NCI-H146 treated with DMSO at 0.1 percent for 48 hours (cell line): Measurements from ENCODE around the gene CHRNB2.

Experiments
- DNase-seq: peaks from one replicate; lab custom pipeline; 2025; ENCODE audit not compliant: unreplicated experiment; lab: John Stamatoyannopoulos, UW

The CHRNB2 gene

DNA sequence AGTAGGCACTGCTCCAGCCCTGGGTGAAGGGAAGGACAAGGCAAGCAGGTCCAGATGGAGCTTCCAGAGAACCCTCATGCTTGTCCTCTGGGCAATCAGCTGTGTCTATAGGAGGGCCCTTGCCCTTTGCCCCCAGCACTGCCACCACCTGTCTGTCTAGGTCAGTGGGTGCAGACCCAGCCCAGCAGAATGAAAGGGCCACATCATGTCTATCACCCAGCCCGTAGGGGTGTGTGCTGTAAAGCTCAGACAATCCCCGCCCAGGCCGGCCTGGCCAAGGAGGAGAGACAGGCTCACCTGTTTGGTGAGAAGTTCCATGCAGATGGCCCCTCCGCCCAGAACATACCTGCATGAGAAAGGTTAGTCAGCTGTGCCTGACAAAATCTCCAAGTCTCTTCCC, 16.1 kb upstream of the CHRNB2 start:
- DNase-seq, result no peak

DNA sequence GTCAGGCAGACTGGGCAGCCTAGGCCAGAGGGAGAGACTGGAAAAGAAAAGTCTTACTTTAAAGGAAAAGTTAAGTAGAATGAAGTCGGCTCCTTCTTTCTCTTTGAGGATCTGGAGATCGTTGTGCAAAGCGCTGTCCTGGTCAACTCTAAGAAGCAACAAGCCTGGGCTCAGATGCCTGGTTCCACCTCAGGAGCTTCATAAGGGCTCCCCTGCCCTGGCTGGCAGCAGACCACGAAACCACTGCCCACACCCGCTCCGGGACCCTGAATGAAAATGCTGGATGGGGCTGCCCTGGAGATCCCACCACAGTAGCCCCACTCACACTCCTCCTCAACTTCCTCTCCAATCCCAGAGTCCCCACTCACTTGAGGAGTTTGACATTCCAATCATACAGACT, 15.5 kb upstream of the CHRNB2 start:
- DNase-seq, result no peak

- no peak for DNase-seq
These were observed 14.2 kb upstream of the CHRNB2 start for GRCh38 chr1:154553056-154554030.

GRCh38 chr1:154556422-154556821, 11.2 kb upstream of the CHRNB2 start:
- DNase-seq, result no peak

- no peak for DNase-seq
These were observed 10.2 kb upstream of the CHRNB2 start for GRCh38 chr1:154557248-154557938.

DNA sequence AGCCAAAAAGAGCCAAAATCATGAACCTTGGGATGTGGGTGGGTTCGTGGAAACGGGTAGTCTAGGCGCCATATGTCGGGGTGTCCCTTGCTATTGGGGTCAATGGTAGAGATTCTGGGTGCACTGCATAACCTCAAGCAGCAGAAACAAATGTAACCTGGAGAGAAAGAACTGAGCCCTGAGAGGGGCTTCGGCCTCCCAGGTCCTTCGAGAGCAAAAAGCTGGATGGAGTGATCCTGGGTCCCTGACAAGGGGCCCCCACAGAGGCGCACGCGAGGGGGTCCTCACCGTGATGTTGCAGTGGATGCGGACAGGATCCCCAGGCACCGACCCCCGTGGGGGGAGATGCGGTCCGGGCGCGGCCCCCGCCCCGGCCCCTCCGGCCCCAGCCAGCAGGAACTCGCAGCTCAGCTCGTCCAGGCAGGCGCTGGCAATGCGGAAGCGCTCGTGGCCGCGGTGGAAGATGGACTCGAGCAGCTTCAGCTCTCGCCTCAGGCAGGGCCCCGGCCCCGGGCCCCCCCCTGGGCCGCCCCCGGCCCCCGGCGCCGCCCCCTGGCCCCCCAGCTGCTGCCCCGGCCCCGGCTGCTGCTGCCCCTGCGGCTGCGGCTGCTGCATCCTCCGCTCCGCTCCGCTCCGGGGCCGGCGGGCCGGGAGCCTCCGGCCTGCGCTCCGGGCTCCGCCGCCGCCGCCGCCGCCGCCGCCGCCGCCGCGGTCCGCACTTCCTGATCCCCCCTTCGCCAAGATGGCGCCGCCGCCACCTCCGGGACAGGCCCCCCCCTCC, 9.4 kb upstream of the CHRNB2 start, which contains the start of gene UBE2Q1:
UBE2Q1 (minus strand) TSS at position 724 of the 781 bp plus-strand sequence; CDS start at position 615, 109 bp downstream.
- DNase-seq, result no peak

GRCh38 chr1:154558720-154559465, 8.7 kb upstream of the CHRNB2 start:
- DNase-seq, result peak; percentile 96

GRCh38 chr1:154559466-154560044, 8.0 kb upstream of the CHRNB2 start:
- peak; percentile 90 for DNase-seq

DNA sequence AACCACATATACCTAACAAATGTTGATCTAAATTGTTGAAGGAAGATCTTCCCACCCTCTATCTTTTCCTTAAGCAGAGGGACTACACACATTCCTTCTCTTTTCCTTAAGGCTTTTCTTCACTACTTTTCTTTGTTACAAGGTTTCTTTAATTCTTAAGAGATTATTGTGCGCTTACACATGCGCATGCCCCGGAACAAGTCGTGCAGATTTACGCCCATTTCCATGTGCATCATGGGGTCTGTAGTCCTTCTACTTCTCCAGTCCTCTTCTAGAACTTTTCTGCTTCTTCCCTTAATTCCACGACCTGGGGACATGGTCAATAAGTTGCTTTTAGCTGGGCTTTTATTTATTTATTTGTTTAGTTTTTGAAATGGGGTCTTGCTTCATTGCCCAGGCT, 1.7 kb upstream of the CHRNB2 start:
- no peak for DNase-seq

- no peak for DNase-seq
These were observed 708 bp downstream of the CHRNB2 start for GRCh38 chr1:154568157-154568815.

- DNase-seq, result no peak
These were observed 3.8 kb downstream of the CHRNB2 start for GRCh38 chr1:154571244-154571963.

- no peak for DNase-seq
These were observed 4.3 kb downstream of the CHRNB2 start for GRCh38 chr1:154571964-154572288.

GRCh38 chr1:154572468-154573167, 5.0 kb downstream of the CHRNB2 start:
- DNase-seq, result no peak

DNA sequence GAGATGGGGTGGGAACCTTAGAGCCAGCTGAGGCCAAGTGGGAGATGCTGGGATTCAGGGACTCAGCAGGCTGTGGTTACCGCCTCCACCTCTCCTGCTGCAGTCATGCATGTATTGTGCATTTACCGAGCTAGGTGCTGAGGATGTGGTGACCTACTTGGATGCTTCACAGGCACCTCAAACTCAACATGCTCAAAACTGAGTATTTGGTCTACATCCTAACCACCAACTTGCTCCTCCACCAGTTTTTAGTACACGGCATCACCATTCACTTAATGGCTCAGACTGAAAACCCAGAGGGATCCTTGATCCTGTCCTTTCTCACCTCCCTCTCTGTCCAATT, 5.6 kb downstream of the CHRNB2 start:
- DNase-seq, result no peak

DNA sequence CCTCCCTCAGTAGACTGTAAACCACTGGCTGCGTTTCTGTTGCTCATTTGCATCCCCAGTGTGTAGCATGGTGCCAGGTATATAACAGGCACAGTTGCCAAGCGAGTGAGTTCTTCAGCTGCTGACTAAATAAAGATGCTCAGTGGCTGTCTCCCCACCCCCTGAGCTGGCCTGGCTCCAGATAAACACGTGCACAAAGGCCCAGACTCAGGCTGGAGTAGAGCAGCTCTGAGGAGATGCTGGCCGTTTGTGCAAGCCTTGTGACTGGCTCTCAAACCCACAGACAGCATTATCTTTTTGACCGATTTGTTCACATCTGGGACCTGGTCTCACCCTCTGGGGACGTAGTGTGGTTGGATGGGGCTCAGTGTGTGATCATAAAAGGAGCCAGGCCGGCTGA, 7.1 kb downstream of the CHRNB2 start:
- DNase-seq, result no peak

DNA sequence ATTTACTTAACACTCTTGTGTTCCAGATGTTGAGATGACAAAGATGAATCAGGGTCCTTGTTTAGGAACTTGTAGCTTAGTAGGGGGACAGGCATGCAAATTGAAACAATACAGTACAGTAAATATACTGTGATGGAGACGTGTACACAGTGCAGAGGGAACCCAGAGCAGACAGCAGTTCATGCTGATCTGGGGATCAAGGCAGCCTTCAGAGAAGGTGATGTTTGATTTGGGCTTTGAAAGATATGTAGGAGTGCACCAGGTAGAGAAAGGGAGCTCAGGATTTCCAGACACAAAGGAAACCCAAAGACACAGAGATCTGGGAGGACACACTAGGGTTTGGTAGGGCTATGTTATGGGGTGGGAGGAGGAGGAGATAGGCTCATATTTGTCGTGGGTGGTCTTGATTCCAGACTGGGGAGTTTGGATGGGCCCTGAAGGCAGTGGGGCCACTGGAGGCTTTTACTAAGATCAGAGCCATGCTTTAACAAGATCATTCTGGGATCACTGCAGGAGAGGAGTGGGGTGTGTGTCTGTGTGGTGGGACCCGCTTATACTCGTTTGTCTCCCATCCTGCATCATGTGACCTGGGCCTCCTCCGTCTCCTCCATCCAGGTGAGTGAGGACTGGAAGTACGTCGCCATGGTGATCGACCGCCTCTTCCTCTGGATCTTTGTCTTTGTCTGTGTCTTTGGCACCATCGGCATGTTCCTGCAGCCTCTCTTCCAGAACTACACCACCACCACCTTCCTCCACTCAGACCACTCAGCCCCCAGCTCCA, 7.8 kb downstream of the CHRNB2 start:
- no peak for DNase-seq

DNA sequence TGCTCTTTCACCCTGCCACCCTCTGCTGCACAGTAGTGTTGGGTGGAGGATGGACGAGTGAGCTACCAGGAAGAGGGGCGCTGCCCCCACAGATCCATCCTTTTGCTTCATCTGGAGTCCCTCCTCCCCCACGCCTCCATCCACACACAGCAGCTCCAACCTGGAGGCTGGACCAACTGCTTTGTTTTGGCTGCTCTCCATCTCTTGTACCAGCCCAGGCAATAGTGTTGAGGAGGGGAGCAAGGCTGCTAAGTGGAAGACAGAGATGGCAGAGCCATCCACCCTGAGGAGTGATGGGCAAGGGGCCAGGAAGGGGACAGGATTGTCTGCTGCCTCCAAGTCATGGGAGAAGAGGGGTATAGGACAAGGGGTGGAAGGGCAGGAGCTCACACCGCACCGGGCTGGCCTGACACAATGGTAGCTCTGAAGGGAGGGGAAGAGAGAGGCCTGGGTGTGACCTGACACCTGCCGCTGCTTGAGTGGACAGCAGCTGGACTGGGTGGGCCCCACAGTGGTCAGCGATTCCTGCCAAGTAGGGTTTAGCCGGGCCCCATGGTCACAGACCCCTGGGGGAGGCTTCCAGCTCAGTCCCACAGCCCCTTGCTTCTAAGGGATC, 8.5 kb downstream of the CHRNB2 start:
- DNase-seq, result no peak
